Raji (cell line): ENCODE results near the gene ITGA3.

Experiments used
- POLR2A ChIP-seq: IDR thresholded peaks from 2 replicates; pipeline ENCODE4 v1.6.1; 2011; ENCODE audit warnings: low read depth, low read length, control low read depth; ENCODE audit not compliant: insufficient read depth

ITGA3 gene

GRCh38 chr17:50056217-50056960, 479 bp downstream of the ITGA3 start:
- TF ChIP-seq POLR2A, result no peak

- no peak for TF ChIP-seq POLR2A
Observed at GRCh38 chr17:50056961-50057330, 1.0 kb downstream of the ITGA3 start.

GRCh38 chr17:50057521-50057991, 1.6 kb downstream of the ITGA3 start:
- TF ChIP-seq POLR2A, result no peak

- no peak for TF ChIP-seq POLR2A
Observed at GRCh38 chr17:50058296-50058953, 2.5 kb downstream of the ITGA3 start.

GRCh38 chr17:50059256-50059655, 3.3 kb downstream of the ITGA3 start:
- TF ChIP-seq POLR2A, result no peak

- no peak for TF ChIP-seq POLR2A
Observed at GRCh38 chr17:50059759-50060273, 3.9 kb downstream of the ITGA3 start.

GRCh38 chr17:50060951-50061712, 5.2 kb downstream of the ITGA3 start:
- no peak for TF ChIP-seq POLR2A

GRCh38 chr17:50062293-50063243, 6.7 kb downstream of the ITGA3 start:
- TF ChIP-seq POLR2A, result no peak

GRCh38 chr17:50063561-50064252, 7.8 kb downstream of the ITGA3 start:
- no peak for TF ChIP-seq POLR2A

- no peak for TF ChIP-seq POLR2A
Observed at GRCh38 chr17:50064253-50065001, 8.5 kb downstream of the ITGA3 start.

GRCh38 chr17:50065056-50065455, 9.1 kb downstream of the ITGA3 start:
- no peak for TF ChIP-seq POLR2A

- no peak for TF ChIP-seq POLR2A
Observed at GRCh38 chr17:50066995-50067394, 11.1 kb downstream of the ITGA3 start.

GRCh38 chr17:50067996-50068395, 12.1 kb downstream of the ITGA3 start:
- no peak for TF ChIP-seq POLR2A
